HEK293 (cell line): ENCODE measurements around the gene FUT6.
A peak's percentile ranks its signal among the peaks of the same experiment; 100 is the strongest.

ENCODE experiments used
- CTCF ChIA-PET: fragments of 350-600 bp; formaldehyde crosslinking; extraction: SDS; loops from one replicate; lab custom pipeline; 2021; ENCODE audit warnings: antibody characterized with exemption; lab: Yijun Ruan, JAX
- POLR2A ChIA-PET: fragments of 300-600 bp; formaldehyde crosslinking; extraction: SDS; loops from one replicate; lab custom pipeline; 2020; ENCODE audit warnings: antibody characterized with exemption, inconsistent platforms; lab: Yijun Ruan, JAX
- H3K27ac ChIP-seq: fragments of 200-500 bp; sonication (Bioruptor generic); 2 replicates; pipeline ENCODE4 v1.5.1; 2014; ENCODE audit warnings: low read depth, low read length, control low read depth, inconsistent platforms; ENCODE audit errors: extremely low read depth
- H3K36me3 ChIP-seq, 2 experiments: fragments of 200-500 bp in 1 of 2; sonication (Bioruptor generic) in 1 of 2; 1 replicate in 1 of 2; 2 replicates in 1 of 2; pipeline ENCODE4 v1.5.1; 2014 to 2017; ENCODE audit warnings: inconsistent platforms in 2 of 2, low read length in 2 of 2; ENCODE audit not compliant: control insufficient read depth in 2 of 2, insufficient read depth in 1 of 2
- H3K4me1 ChIP-seq: fragments of 200-500 bp; sonication (Bioruptor generic); 2 replicates; pipeline ENCODE4 v1.5.1; 2014; ENCODE audit warnings: mild to moderate bottlenecking, low read length, inconsistent platforms; ENCODE audit not compliant: control insufficient read depth, insufficient read depth
- H3K4me3 ChIP-seq: 2 replicates; pipeline ENCODE4 v1.5.1; 2011; ENCODE audit warnings: low read depth, mild to moderate bottlenecking, control low read depth, low read length, moderate library complexity
- H3K9me3 ChIP-seq: fragments of 200-500 bp; sonication (Bioruptor generic); 2 replicates; pipeline ENCODE4 v1.5.1; 2014; ENCODE audit warnings: low read depth, low read length, inconsistent platforms; ENCODE audit not compliant: control insufficient read depth, insufficient read depth
- EGR2 ChIP-seq: fragments of 450-650 bp; formaldehyde crosslinking; IDR thresholded peaks from 2 replicates; pipeline ENCODE4 v1.5.1; 2016; ENCODE audit warnings: low read depth, missing biosample characterization, missing genetic modification characterization
- HOXA7 ChIP-seq: sonication (generic); formaldehyde crosslinking; IDR thresholded peaks from 2 replicates; pipeline ENCODE4 v1.8.1; 2022; ENCODE audit warnings: missing genetic modification reagents, borderline replicate concordance
- KLF8 ChIP-seq: fragments of 450-650 bp; formaldehyde crosslinking; IDR thresholded peaks from 2 replicates; pipeline ENCODE4 v1.5.1; 2016; ENCODE audit warnings: missing biosample characterization, missing genetic modification characterization
- PATZ1 ChIP-seq: fragments of 450-650 bp; formaldehyde crosslinking; IDR thresholded peaks from 2 replicates; pipeline ENCODE4 v1.5.1; 2016; ENCODE audit warnings: missing biosample characterization, missing genetic modification characterization
- PRDM2 ChIP-seq: fragments of 450-650 bp; formaldehyde crosslinking; IDR thresholded peaks from 2 replicates; pipeline ENCODE4 v1.5.1; 2016; ENCODE audit warnings: missing biosample characterization, missing genetic modification characterization, borderline replicate concordance
- WT1 ChIP-seq: fragments of 450-650 bp; formaldehyde crosslinking; IDR thresholded peaks from 2 replicates; pipeline ENCODE4 v1.5.1; 2016; ENCODE audit warnings: missing biosample characterization, missing genetic modification characterization
- ZBTB6 ChIP-seq: fragments of 450-650 bp; formaldehyde crosslinking; IDR thresholded peaks from 2 replicates; pipeline ENCODE4 v1.5.1; 2017; ENCODE audit warnings: missing biosample characterization, missing genetic modification characterization
- ZFHX2 ChIP-seq: fragments of 450-650 bp; formaldehyde crosslinking; conservative IDR thresholded peaks from 2 replicates; pipeline ENCODE4 v1.5.1; 2016; ENCODE audit warnings: missing biosample characterization, missing genetic modification characterization
- ZNF10 ChIP-seq: fragments of 450-650 bp; formaldehyde crosslinking; IDR thresholded peaks from 2 replicates; pipeline ENCODE4 v1.5.1; 2017; ENCODE audit warnings: missing biosample characterization, missing genetic modification characterization
- ZNF121 ChIP-seq: fragments of 450-650 bp; formaldehyde crosslinking; IDR thresholded peaks from 2 replicates; pipeline ENCODE4 v1.5.1; 2016; ENCODE audit warnings: missing biosample characterization, missing genetic modification characterization
- ZNF184 ChIP-seq: fragments of 450-650 bp; IDR thresholded peaks from 2 replicates; pipeline ENCODE4 v1.5.1; 2018; ENCODE audit warnings: missing biosample characterization, mild to moderate bottlenecking, missing genetic modification characterization
- ZNF214 ChIP-seq: fragments of 450-650 bp; formaldehyde crosslinking; IDR thresholded peaks from 2 replicates; pipeline ENCODE4 v1.5.1; 2017; ENCODE audit warnings: missing biosample characterization, mild to moderate bottlenecking, missing genetic modification characterization, borderline replicate concordance
- ZNF239 ChIP-seq: fragments of 450-650 bp; formaldehyde crosslinking; IDR thresholded peaks from 2 replicates; pipeline ENCODE4 v1.5.1; 2016; ENCODE audit warnings: missing biosample characterization, missing genetic modification characterization
- ZNF391 ChIP-seq: fragments of 450-650 bp; formaldehyde crosslinking; IDR thresholded peaks from 2 replicates; pipeline ENCODE4 v1.5.1; 2016; ENCODE audit warnings: low read depth, missing biosample characterization, missing genetic modification characterization, borderline replicate concordance
- ZNF600 ChIP-seq: fragments of 450-650 bp; formaldehyde crosslinking; IDR thresholded peaks from 2 replicates; pipeline ENCODE4 v1.5.1; 2016; ENCODE audit warnings: missing biosample characterization, missing genetic modification characterization
- ZNF830 ChIP-seq: fragments of 450-650 bp; IDR thresholded peaks from 2 replicates; pipeline ENCODE4 v1.5.0; 2018; ENCODE audit warnings: missing biosample characterization, missing genetic modification characterization, low read depth, mild to moderate bottlenecking, moderate library complexity
- ZSCAN4 ChIP-seq: fragments of 450-650 bp; formaldehyde crosslinking; IDR thresholded peaks from 2 replicates; pipeline ENCODE4 v1.5.1; 2017; ENCODE audit warnings: missing biosample characterization, missing genetic modification characterization

Gene FUT6

GRCh38 chr19:5800361-5801270, 38.9 kb downstream of the FUT6 start:
- CTCF ChIA-PET = interaction anchor here (0.7 to 1.4 kb wide), 3 partner anchors 114 to 248 kb away, joined by 4 read pairs; no protein-coding TSS in a partner anchor
- POLR2A ChIA-PET = no interaction called here

GRCh38 chr19:5799247-5800241, 40.0 kb downstream of the FUT6 start:
- no peak overlapping the region for H3K4me3 ChIP-seq
- POLR2A ChIA-PET = no interaction called here

More at GRCh38 chr19:5800361-5801270, 38.9 kb downstream of the FUT6 start:
- peak; percentile 34; the same call in 1 of the 2 replicates for TF ChIP-seq ZFHX2 (tag by site-specific recombination)
- TF ChIP-seq ZNF121 (tag by site-specific recombination) = peak; percentile 96
- TF ChIP-seq ZNF830 (tag by site-specific recombination) = no peak
- no peak for TF ChIP-seq WT1
- TF ChIP-seq ZNF214 (tag by site-specific recombination) = no peak
- peak; percentile 62; the same call in 1 of the 2 replicates for TF ChIP-seq EGR2
- TF ChIP-seq ZNF391 (tag by site-specific recombination) = no peak
- no peak for TF ChIP-seq PATZ1 (tag by site-specific recombination)
- no peaks in the 10 kb centered on the region for H3K36me3 ChIP-seq
- H3K27ac ChIP-seq = no peak overlapping the region
- H3K4me3 ChIP-seq = no peak overlapping the region
- H3K9me3 ChIP-seq = no peaks in the 10 kb centered on the region
- H3K4me1 ChIP-seq = peaks cover 3% of the 10 kb centered on the region; the same call in 1 of the 2 replicates

More at GRCh38 chr19:5799247-5800241, 40.0 kb downstream of the FUT6 start:
- Histone ChIP-seq H3K36me3 (no peaks in the 10 kb centered on the region), H3K27ac (no peak overlapping the region)
- CTCF ChIA-PET = interaction anchor here (0.7 to 0.8 kb wide), 2 partner anchors 22 to 249 kb away, joined by 4 to 9 read pairs; no protein-coding TSS in a partner anchor
- TF ChIP-seq ZFHX2 (tag by site-specific recombination) = peak; percentile 63
- no peak for TF ChIP-seq KLF8
- TF ChIP-seq ZNF600 (tag by site-specific recombination) = 0 out of 2 replicates have a peak, but pooled peaks have one; percentile 28
- no peak for TF ChIP-seq ZNF10 (tag by site-specific recombination)
- TF ChIP-seq ZSCAN4 = no peak
- TF ChIP-seq PRDM2 (tag by site-specific recombination) = no peak
- no peak for TF ChIP-seq ZBTB6 (tag by site-specific recombination)
- TF ChIP-seq ZNF239 = no peak
- TF ChIP-seq ZNF184 (tag by site-specific recombination) = no peak
- TF ChIP-seq HOXA7 (CRISPR knock-in tag) = no peak
- 0 out of 2 replicates have a peak, but pooled peaks have one; percentile 24 for TF ChIP-seq EGR2
- TF ChIP-seq, all 188 proteins: peak for 3
- Histone ChIP-seq H3K4me1 (peaks cover 2% of the 10 kb centered on the region; the same call in 1 of the 2 replicates), H3K9me3 (no peaks in the 10 kb centered on the region)
